ENCODE data around the gene DNASE1L3.

DNASE1L3 gene

GRCh38 chr3:58180099-58180880 lies 30.5 kb downstream of the DNASE1L3 start:
- Histone ChIP-seq H3K14ac (ENCODE audit: low read length) (no peak overlapping the region), H2BK12ac (ENCODE audit: low read length) (no peak overlapping the region), H3K4ac (ENCODE audit: low read depth, low read length) (no peak overlapping the region), H2AFZ (ENCODE audit: insufficient read depth, low read length, poor library complexity) (no peak overlapping the region), H3K4me1 (ENCODE audit: control insufficient read depth in 1 of 2, insufficient read depth in 2 of 2, low read length in 2 of 2) (peaks cover 7% of the 10 kb centered on the region in 2 experiments), H3K18ac (ENCODE audit: low read length) (no peak overlapping the region), H4K8ac (ENCODE audit: low read depth, low read length) (no peak overlapping the region), H3K23ac (ENCODE audit: low read length) (no peak overlapping the region), H3K9ac (ENCODE audit: low read length) (no peak overlapping the region), H2BK5ac (ENCODE audit: low read depth, low read length, poor library complexity) (no peak overlapping the region), H3K36me3 (ENCODE audit: control insufficient read depth in 1 of 2, insufficient read depth in 2 of 2, low read length in 2 of 2) (no peaks in the 10 kb centered on the region), H3K79me1 (ENCODE audit: low read length) (peaks cover 3% of the 10 kb centered on the region), H3K4me2 (ENCODE audit: low read length) (no peak overlapping the region), H3K4me3 (ENCODE audit: low read depth, low read length) (no peak overlapping the region), H3K9me3 (ENCODE audit: insufficient read depth, low read depth, low read length) (peaks cover 2% of the 10 kb centered on the region), H4K12ac (ENCODE audit: low read depth, low read length) (no peak overlapping the region), H2BK120ac (ENCODE audit: insufficient read depth, low read length, poor library complexity) (no peak overlapping the region), H3K27me3 (ENCODE audit: insufficient read depth, low read length) (no peaks in the 10 kb centered on the region), H3K27ac (ENCODE audit: low read depth, low read length) (no peak overlapping the region), H4K91ac (ENCODE audit: low read depth, low read length) (no peak overlapping the region), H2AK5ac (ENCODE audit: low read length) (no peak overlapping the region), H3K79me2 (ENCODE audit: control insufficient read depth, insufficient read depth, low read length, poor library complexity) (no peaks in the 10 kb centered on the region)
- no CpG with 5 or more reads among the region's 12 CpGs for WGBS (ENCODE audit: extremely low coverage, insufficient coverage, insufficient read length)
- no peak for DNase-seq

GRCh38 chr3:58179235-58180098 lies 31.3 kb downstream of the DNASE1L3 start:
- H3K18ac ChIP-seq (ENCODE audit: low read length): no peak overlapping the region
- no CpG with 5 or more reads among the region's 13 CpGs for WGBS (ENCODE audit: extremely low coverage, insufficient coverage, insufficient read length)
- no peak overlapping the region for H4K91ac ChIP-seq (ENCODE audit: low read depth, low read length)

GRCh38 chr3:58178528-58179234 lies 32.1 kb downstream of the DNASE1L3 start:
- H3K9me3 ChIP-seq (ENCODE audit: insufficient read depth, low read depth, low read length): peaks cover 2% of the 10 kb centered on the region
- H3K27me3 ChIP-seq (ENCODE audit: insufficient read depth, low read length): no peaks in the 10 kb centered on the region
- no peak overlapping the region for H3K27ac ChIP-seq (ENCODE audit: low read depth, low read length)
- H3K4me3 ChIP-seq (ENCODE audit: low read depth, low read length): no peak overlapping the region
- no peak overlapping the region for H3K18ac ChIP-seq (ENCODE audit: low read length)
- no peak overlapping the region for H2AFZ ChIP-seq (ENCODE audit: insufficient read depth, low read length, poor library complexity)
- no peak overlapping the region for H3K4me2 ChIP-seq (ENCODE audit: low read length)
- no peaks in the 10 kb centered on the region for H3K79me2 ChIP-seq (ENCODE audit: control insufficient read depth, insufficient read depth, low read length, poor library complexity)
- no peaks in the 10 kb centered on the region for H3K36me3 ChIP-seq (ENCODE audit: control insufficient read depth in 1 of 2, insufficient read depth in 2 of 2, low read length in 2 of 2)
- no peak overlapping the region for H2BK120ac ChIP-seq (ENCODE audit: insufficient read depth, low read length, poor library complexity)
- no peak overlapping the region for H4K91ac ChIP-seq (ENCODE audit: low read depth, low read length)
- H2AK5ac ChIP-seq (ENCODE audit: low read length): no peak overlapping the region
- H4K12ac ChIP-seq (ENCODE audit: low read depth, low read length): no peak overlapping the region
- no peak overlapping the region for H3K14ac ChIP-seq (ENCODE audit: low read length)
- peaks cover 3% of the 10 kb centered on the region for H3K79me1 ChIP-seq (ENCODE audit: low read length)
- no peak overlapping the region for H2BK12ac ChIP-seq (ENCODE audit: low read length)
- DNase-seq: no peak
- no peak overlapping the region for H3K9ac ChIP-seq (ENCODE audit: low read length)
- H3K4me1 ChIP-seq (ENCODE audit: control insufficient read depth in 1 of 2, insufficient read depth in 2 of 2, low read length in 2 of 2): peaks cover 7% of the 10 kb centered on the region in 2 experiments
- H4K8ac ChIP-seq (ENCODE audit: low read depth, low read length): no peak overlapping the region
- no peak overlapping the region for H2BK5ac ChIP-seq (ENCODE audit: low read depth, low read length, poor library complexity)
- no peak overlapping the region for H3K23ac ChIP-seq (ENCODE audit: low read length)
- H3K4ac ChIP-seq (ENCODE audit: low read depth, low read length): no peak overlapping the region
- no CpG with 5 or more reads among the region's 17 CpGs for WGBS (ENCODE audit: extremely low coverage, insufficient coverage, insufficient read length)

More at GRCh38 chr3:58179235-58180098, 31.3 kb downstream of the DNASE1L3 start:
- H2AFZ ChIP-seq (ENCODE audit: insufficient read depth, low read length, poor library complexity): no peak overlapping the region
- H3K79me1 ChIP-seq (ENCODE audit: low read length): peaks cover 3% of the 10 kb centered on the region
- H2BK120ac ChIP-seq (ENCODE audit: insufficient read depth, low read length, poor library complexity): no peak overlapping the region
- H2AK5ac ChIP-seq (ENCODE audit: low read length): no peak overlapping the region
- no peak overlapping the region for H3K4me3 ChIP-seq (ENCODE audit: low read depth, low read length)
- H3K36me3 ChIP-seq (ENCODE audit: control insufficient read depth in 1 of 2, insufficient read depth in 2 of 2, low read length in 2 of 2): no peaks in the 10 kb centered on the region
- peaks cover 7% of the 10 kb centered on the region in 2 experiments for H3K4me1 ChIP-seq (ENCODE audit: control insufficient read depth in 1 of 2, insufficient read depth in 2 of 2, low read length in 2 of 2)
- no peak overlapping the region for H3K14ac ChIP-seq (ENCODE audit: low read length)
- no peak overlapping the region for H3K4me2 ChIP-seq (ENCODE audit: low read length)
- H2BK12ac ChIP-seq (ENCODE audit: low read length): no peak overlapping the region
- no peaks in the 10 kb centered on the region for H3K27me3 ChIP-seq (ENCODE audit: insufficient read depth, low read length)
- H3K23ac ChIP-seq (ENCODE audit: low read length): no peak overlapping the region
- no peak overlapping the region for H3K9ac ChIP-seq (ENCODE audit: low read length)
- no peak overlapping the region for H2BK5ac ChIP-seq (ENCODE audit: low read depth, low read length, poor library complexity)
- H4K8ac ChIP-seq (ENCODE audit: low read depth, low read length): no peak overlapping the region
- H3K4ac ChIP-seq (ENCODE audit: low read depth, low read length): no peak overlapping the region
- H3K79me2 ChIP-seq (ENCODE audit: control insufficient read depth, insufficient read depth, low read length, poor library complexity): no peaks in the 10 kb centered on the region
- no peak for DNase-seq
- no peak overlapping the region for H3K27ac ChIP-seq (ENCODE audit: low read depth, low read length)
- peaks cover 2% of the 10 kb centered on the region for H3K9me3 ChIP-seq (ENCODE audit: insufficient read depth, low read depth, low read length)
- H4K12ac ChIP-seq (ENCODE audit: low read depth, low read length): no peak overlapping the region

- Histone ChIP-seq H3K18ac (ENCODE audit: low read length) (no peak overlapping the region), H2AK5ac (ENCODE audit: low read length) (no peak overlapping the region), H3K4me1 (ENCODE audit: control insufficient read depth in 1 of 2, insufficient read depth in 2 of 2, low read length in 2 of 2) (peaks cover 7% of the 10 kb centered on the region in 2 experiments), H3K27ac (ENCODE audit: low read depth, low read length) (no peak overlapping the region), H3K9ac (ENCODE audit: low read length) (no peak overlapping the region), H3K23ac (ENCODE audit: low read length) (no peak overlapping the region), H4K12ac (ENCODE audit: low read depth, low read length) (peak overlapping the region; percentile 66), H4K8ac (ENCODE audit: low read depth, low read length) (peak overlapping the region; percentile 74), H4K91ac (ENCODE audit: low read depth, low read length) (peak overlapping the region; percentile 55), H3K9me3 (ENCODE audit: insufficient read depth, low read depth, low read length) (peaks cover 2% of the 10 kb centered on the region), H2BK120ac (ENCODE audit: insufficient read depth, low read length, poor library complexity) (no peak overlapping the region), H3K36me3 (ENCODE audit: control insufficient read depth in 1 of 2, insufficient read depth in 2 of 2, low read length in 2 of 2) (no peaks in the 10 kb centered on the region), H2AFZ (ENCODE audit: insufficient read depth, low read length, poor library complexity) (peak overlapping the region; percentile 51), H3K27me3 (ENCODE audit: insufficient read depth, low read length) (no peaks in the 10 kb centered on the region), H2BK5ac (ENCODE audit: low read depth, low read length, poor library complexity) (no peak overlapping the region), H3K14ac (ENCODE audit: low read length) (no peak overlapping the region), H3K4me3 (ENCODE audit: low read depth, low read length) (no peak overlapping the region), H3K79me1 (ENCODE audit: low read length) (peaks cover 3% of the 10 kb centered on the region), H2BK12ac (ENCODE audit: low read length) (peak overlapping the region; percentile 66), H3K4ac (ENCODE audit: low read depth, low read length) (no peak overlapping the region), H3K79me2 (ENCODE audit: control insufficient read depth, insufficient read depth, low read length, poor library complexity) (no peaks in the 10 kb centered on the region), H3K4me2 (ENCODE audit: low read length) (peak overlapping the region; percentile 70)
- no CpG with 5 or more reads among the region's 46 CpGs for WGBS (ENCODE audit: extremely low coverage, insufficient coverage, insufficient read length)
- DNase-seq: peak; percentile 71 to 88
These were observed 32.8 kb downstream of the DNASE1L3 start for GRCh38 chr3:58177747-58178527.

All from trophoblast cell (in vitro differentiated cells and primary cell).